CD4-positive, alpha-beta T cell treated with Interleukin-10 for 1 hour (primary cell): ENCODE data around the gene HCRT.
A peak's percentile ranks its signal among the peaks of the same experiment; 100 is the strongest.
"Not testable (repeated sequence)": the region's sequence is repeated elsewhere in the genome, so short reads cannot be mapped to it uniquely, and the experiment has no call there.

Source experiments
- DNase-seq: peaks from one replicate; pipeline ENCODE4 v3.0.0-alpha.2; 2020

Gene HCRT

DNA sequence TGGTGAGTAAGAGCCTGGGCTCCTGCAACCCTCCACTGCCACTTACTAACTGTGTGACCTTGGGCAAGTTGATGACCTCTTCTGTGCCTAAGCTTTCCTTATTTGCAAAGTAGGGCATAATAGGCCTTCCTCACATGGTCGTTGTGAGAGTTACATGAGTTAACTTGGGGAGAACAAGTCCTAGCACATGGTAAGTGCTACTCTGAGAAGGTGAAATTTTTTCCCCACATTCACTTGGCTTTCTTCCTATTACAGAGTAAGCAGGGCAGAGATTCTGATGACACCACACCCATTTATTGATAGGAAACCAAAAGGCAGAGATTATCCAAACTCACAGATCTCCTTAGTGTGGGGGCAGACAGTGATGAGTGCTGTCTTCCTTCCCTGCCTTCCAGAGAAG, 5.9 kb downstream of the HCRT start:
- no peak for DNase-seq

DNA sequence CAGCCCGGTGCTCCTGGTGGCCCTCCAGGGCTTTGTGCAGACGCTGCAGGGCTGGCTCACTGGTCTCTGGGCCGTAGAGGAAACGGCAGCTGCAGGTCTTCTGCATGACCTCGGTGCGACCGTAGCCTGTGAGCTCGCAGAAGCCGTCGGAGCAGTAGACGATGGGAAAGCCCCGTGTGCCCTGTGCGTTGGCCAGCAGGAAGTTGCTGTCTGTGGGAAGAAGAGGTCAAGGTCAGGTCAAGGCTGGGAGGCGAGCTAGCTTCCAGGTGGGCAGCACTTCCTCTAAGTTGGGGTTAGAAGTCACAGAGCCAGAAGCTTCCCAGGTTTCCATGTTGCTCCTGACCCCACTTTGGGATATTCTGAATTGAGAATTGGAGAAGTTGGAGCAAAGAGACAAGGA, 6.4 kb downstream of the HCRT start:
- peak; percentile 49 for DNase-seq

DNA sequence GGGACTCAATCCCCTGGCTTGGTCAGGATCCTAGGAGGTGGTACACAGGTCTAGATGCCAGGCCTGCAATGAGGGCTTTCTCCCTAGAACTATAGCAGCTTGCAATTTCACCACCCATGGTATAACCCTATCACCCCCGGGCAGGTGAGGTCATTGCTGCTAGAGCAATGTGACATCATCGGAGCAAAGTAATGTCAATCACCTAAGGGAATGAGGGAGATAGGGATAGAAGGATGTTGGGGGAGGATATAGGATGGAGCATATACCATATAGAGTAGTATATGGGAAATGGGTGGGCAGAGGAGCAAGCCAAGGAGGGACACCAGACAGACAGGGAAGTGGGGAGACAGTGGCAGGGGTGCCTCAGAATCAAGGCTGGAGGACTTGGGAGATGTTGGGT, 7.6 kb downstream of the HCRT start:
- DNase-seq, result no peak

DNA sequence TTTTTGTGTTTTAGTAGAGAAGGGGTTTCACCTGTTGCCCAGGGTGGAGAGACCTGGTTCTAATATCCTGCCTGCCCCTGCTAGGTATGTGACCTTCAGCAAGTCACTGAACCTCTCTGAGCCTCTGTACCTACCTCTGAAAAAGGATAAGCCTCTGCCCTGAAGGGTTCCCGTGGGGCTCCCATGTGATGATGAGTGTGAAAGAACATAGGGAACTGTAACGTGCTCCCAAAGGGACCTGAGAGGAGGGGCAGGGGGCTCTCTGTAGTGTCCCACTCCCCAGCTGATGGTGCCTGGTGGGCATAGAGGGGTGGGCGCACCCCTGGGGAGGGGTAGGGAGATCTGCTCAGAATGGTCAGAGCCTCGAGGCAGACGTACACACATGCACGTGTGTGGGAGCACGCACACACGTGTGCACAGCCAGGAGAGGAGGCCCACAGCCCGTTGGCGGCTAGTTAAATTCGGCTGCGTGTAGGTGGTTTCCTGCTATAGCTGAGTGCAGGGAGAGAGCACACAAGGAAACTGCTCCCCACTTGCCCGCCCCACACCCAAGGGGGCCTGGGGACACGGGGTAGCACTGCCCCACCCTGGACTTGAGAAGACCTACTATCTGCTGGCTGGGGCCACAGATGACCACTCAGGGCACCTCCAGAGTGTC, 11.0 kb downstream of the HCRT start:
- DNase-seq, result no peak

DNA sequence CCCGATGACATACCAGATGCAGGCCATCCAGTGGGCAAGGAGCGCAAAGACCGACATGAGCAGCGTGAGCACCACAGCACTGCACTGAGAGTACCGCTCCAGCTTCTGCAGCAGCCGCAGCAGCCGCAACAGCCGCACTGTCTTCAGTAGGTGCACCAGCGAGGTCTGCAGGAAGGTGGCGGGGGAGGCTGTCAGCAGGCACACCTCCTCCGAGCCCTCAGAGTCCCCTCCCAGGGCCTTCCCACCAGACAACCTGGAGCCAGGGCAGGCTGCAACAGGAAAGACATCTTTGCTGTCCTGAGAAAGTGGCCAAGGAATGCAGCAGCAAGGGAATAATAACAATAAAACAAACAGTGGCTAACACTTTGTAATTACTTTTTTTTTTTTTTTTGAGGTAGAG, 13.4 kb downstream of the HCRT start:
- DNase-seq, result no peak

DNA sequence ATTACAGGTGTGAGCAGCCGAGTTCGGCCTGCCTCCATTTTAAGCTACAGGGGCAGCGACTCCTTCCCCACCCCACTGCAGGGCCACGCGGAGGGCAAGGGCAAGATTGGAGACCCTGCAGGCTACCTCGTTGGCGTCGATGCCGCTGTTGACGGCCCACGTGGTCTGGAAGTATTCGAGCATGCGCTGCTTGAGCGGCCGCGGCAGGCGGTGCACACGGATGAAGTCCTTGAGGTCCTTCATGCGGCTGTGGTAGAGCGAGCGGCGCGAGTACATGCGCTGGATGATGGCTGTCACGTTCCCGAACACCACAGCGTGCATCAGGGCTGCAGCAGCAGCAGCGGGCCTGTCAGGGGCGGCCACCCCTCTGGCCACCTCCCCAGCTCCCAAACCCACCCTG, 15.9 kb downstream of the HCRT start:
- DNase-seq, result no peak

DNA sequence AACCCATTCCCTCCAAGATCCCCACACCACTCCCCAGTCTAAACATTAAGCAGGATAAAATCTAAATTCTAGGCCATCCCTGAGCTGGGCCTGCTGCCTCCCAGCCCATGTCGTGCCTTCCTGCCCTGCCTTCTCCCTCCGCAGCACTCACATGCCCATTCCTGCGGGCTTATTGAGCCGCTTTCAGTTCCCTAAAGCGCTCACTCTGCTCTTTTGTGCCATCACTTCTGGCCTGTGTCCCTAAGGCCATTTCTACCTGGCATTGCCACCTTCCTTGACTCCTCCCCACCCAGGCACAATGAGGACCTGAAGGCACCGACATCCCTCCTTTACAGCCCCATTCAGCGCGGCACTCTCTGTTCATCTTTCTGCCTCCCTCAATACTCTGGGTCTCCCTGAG, 17.4 kb downstream of the HCRT start:
- DNase-seq, result no peak

DNA sequence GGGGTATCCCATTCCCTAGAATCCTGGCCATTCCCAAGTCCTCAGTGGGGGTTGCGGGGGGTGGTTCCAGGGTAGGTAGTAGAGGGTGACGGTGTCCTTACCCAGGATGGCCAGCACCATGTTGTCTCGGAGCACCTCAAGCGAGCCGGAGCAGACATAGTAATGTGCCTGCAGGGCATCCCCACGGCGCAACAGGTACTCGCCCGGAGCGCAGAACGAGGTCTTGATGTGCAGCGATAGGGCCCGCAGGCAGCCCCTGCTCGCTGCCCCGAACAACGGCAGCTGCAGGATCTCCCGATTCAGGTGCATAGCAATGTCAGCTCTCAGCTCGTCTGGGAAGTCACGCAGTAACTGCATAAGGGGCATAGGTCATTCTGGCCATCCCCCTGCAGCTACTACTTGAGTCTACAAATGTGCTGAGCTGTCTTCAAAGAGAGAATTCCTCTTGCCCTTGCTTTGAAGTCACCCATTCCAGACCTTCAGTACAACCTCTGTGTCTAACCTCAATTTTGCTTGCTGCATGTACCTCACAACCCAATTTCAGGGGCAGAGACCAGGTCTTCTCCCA, 19.0 kb downstream of the HCRT start:
- DNase-seq, result no peak

DNA sequence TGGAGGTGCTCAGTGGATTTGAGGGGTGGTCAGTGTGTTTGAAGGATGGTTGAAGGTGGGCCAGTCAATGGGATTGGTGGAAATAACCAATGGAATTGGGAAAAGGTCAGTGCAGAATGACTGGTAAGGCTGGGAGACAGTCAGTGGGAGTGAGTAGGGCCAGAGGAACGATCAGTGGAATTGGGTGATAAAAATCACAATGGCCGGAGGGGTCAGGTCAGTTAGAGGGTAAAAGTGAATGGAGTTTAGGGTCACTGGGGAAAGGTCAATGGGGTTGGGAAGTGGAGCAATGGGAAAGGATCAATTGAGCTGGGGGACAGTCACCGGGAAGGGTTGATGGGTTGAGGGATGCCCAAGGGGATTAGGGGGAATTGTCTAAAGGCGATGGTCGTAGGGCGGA, 19.5 kb downstream of the HCRT start:
- no peak for DNase-seq

DNA sequence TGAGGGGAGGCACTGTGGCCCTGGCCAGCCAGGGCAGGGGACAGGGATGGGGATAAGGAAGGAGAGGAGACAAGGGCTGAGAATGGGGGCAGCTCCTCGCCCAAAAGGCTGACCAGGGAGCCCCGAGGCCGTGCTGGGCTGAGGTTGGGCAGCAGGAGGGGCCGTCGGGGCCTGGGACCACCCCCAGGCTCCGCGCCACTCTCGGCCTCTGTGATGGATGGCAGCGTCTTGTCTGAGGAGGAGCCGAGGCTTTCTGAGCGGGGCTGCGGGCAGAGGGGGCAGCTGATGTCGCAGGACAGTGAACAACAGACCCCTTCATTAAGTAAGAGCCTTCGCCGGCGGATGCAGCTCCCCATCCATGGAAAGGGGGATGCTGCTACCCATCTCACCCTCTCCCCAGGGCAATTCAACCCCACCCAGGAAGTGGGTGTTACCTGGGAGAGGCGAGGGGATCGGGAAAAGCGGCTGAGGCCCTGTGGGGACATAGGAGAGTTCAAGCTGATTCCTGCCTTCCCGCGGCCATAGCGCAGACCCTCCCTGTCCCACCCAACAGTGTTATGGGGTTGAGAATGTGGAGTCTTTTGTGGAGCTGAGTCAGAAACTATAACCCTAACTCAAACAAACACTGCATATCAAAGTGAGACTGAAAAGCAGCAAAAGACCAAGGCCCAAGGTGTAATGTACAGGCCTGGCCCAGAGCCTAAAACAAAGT, 21.4 kb downstream of the HCRT start:
- DNase-seq, result no peak

DNA sequence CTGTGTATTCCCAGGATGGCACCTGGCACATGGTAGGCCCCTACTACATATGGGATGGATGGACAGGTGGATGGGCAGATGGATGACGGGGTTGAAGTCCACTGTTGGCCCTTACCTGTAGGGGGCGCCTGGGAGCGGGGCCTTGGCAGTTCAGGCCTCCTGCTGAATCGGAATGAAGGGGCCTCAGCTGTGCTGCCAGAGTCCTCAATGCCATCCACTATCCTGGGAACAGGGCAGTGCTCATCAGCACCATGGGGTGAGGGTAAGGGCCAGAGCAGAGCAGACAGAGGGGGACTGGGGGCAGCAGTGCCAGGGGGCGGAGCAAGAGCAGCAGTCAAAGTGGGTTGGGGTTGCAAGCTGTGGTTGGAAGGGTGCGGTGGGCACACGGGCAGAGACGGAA, 22.1 kb downstream of the HCRT start:
- DNase-seq, result peak; percentile 33

DNA sequence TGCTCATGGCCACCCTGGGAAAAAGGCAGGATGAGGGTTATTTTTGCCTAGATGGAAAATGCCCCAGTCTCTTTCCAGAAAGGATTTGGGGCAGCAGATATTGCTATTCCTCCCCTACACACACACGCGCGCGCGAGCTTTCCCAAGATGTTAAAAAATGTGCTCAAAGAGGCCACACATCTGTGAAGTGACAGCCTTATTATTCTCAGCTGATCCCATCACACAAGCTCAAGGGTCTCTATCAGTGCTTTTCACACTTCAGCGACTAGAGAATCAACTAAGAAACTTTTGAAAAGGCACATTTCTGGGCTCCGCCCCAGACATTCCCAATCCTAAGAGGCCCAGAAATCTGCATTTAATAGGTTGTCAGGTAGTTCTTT, 24.7 kb downstream of the HCRT start:
- DNase-seq, result no peak

DNA sequence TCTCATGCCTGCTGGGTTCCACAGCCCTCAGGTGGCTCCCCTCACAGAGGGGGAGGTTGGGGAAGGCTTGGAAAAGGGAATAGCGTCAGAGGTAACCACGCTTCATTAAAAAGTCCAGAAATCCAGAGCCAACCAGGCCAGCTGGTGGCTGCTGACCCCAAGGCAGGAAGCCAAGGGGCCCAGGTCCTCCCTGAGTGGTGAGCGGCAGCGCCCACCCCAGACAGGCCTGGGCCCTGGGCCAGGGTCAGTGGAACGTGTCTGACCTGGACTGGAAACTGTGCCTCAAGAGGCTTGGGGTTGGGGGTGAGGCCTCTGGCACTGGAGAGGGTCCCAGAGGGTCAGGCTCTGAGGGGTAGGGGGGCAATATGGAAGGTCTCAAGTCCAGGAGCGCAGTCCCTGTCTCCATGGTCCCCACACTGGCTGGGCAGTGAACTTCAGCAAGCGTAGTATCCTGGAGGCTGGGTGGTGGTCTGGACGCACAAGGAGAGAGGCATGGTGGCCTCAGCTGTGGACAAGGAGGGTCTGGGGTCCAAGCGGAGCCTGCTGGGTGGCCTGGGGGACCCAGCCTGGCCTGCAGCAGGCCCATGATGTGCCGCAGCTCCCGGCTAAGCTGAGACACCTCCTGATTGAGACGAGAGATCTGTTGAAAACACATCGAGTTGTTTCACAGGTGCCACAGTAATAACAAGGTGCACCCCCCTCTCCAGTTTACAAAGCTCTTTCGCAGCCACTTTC, 25.3 kb downstream of the HCRT start:
- no peak for DNase-seq

DNA sequence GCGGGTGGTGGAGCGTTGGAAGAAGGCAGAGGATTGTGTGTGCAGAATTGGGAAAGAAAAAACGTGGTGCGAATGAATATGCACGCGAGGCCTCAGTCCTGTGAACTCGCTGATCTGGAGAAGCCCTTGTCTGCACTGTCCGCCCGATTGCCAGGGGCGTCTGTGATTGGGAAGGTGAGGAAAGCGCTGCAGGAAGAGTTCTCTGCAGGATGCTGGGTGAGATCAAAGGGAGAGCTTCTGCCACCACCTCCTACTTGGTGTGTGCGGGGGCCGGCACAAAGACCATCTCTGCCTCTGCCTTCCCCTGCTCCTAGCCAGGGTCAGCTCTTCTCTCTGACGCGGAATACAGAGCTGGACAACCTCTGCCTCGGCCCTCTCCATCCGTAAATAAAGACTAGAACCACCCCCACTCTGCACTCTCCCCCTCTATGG, 29.6 kb downstream of the HCRT start:
- no peak for DNase-seq

DNA sequence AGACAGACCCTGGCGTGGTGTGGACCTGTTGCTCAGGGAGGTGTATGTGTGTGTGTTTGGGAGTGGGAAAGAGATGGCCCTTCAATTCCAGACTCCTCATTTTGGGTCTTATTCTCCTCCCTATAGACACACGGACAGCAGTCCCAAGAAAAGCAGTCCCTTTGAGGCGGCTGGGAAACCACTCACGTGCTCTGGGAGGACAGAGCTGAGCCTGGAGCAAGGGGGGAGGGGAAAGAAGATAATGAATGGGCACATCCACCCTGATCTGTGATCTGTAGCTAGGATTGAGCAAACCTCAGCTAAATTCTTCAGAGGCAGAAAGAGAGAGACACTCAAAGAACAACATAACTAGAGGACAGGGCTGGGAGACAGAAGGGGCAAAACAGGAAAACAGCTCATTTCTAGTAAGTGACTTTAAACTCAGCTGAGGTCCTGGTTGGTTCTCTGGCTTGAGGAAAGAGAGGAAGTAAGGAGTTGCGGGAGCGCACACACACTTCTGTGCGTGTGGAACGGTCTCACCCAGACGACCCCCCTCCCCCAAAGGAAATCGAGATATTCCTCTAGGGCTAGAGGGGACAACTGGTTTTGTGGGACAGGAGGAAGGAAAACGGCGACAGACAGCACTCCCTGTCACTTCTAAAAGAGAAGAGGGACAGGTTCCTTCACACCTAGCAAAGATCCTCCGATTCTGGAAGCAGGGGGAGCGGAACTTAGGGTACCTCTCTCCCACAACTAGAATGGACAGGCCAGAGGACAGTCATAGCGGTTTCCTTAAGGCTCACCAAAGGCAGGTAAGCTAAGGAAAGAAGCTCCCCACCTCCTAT, 31.1 kb downstream of the HCRT start:
- DNase-seq, result peak; percentile 30

DNA sequence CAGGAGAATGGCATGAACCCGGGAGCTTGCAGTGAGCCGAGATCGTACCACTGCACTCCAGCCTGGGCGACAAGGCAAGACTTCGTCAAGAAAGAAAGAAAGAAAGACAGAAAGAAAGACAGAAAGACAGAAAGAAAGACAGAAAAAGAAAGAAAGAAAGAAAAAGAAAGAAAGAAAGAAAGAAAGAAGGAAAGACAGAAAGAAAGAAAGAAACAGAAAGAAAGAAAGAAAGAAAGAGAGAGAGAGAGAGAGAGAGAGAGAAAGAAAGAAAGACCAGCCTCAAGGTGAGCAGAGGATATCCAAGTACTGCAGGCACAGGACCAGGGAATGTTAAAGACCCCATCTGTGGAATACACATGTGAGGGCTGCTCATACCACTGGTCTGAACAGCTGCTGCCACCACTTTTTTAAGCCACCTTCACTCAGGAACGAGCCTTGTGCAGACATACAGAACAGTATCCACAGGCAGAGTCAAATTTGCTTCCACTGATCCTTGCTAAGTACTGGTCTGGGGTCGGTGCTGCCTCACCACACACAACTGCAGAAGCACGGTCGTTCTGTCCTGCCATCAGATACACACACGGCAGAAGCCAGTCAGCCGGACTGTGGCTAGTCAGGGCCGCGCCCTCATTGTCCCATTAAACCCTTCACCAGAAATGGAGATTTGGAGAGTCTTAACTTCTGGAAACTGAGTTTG, 38.2 kb downstream of the HCRT start:
- DNase-seq, result no peak

DNA sequence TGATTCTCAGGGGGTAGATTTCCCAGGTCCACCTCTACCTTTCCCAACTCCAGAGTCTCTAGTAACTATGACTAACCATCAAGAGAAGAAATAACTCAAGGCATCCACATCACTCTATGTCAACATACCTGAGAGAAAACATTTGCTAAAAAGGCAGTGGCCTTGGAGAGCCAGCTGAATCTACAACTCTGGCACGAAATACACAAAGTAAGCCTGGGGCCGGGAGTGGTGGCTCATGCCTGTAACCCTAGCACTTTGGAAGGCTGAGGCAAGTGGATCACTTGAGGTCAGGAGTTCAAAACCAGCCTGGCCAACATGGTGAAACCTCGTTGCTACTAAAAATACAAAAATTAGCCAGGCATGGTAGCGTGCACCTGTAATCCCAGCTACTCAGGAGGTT, 42.1 kb downstream of the HCRT start:
- DNase-seq, result not testable (repeated sequence)

DNA sequence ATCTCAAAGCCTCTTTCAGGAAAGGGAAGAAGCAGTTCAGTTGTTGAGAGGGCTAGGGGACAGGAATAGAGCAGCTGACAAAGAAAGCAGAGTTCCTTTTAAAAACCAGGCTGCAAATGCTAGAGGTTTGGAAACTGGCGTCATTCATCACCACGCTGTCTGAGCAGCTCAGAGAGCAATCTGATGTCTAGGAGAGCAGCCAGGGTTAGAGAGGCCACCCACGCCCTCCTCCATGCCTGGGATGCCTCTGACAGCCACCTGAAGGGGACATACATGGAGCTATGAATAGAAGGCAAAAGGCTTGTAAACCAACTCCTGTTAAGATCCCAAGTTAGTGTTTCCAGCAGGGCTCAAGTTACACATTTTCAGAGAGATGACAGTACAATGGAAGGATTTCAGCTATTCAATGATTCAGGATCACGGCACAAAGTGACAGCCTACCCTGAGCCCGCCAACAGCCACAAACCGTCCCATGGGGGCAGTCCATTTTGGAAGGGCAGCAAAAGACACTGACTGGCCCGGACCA, 42.8 kb downstream of the HCRT start:
- DNase-seq, result no peak

DNA sequence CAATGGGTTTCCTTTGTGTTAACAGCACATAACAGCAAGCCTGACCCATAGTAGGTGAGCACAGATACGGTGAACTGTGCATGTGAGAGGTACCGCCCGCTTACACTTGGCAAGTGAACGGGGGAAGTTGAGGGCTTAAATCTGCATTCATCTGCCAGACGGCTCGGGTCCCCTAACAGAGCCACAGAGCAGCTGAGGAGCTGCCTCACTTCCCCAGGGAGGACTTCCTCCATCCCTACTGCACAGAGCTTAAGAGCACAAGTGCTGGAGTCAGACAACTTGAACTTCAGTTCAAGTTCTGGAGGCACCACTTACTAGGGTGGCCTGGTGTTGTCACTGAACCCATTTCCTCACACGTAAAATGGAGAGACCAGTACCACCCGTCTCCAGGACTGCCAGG, 43.9 kb downstream of the HCRT start:
- no peak for DNase-seq

DNA sequence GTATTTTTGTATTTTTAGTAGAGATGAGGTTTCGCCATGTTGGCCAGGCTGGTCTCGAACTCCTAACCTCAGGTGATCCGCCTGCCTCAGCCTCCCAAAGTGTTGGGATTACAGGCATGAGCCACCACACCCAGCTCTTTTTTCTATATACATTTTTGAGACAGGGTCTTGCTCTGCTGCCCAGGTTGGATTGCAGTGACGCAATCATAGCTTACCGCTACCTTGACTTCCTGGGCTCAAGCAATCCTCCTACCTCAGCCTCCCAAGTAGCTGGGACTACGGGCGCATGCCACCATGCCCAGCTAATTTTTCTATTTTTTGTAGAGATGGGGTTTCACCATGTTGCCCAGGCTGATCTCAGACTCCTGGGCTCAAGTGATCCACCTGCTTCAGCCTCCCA, 44.6 kb downstream of the HCRT start:
- not testable (repeated sequence) for DNase-seq

DNA sequence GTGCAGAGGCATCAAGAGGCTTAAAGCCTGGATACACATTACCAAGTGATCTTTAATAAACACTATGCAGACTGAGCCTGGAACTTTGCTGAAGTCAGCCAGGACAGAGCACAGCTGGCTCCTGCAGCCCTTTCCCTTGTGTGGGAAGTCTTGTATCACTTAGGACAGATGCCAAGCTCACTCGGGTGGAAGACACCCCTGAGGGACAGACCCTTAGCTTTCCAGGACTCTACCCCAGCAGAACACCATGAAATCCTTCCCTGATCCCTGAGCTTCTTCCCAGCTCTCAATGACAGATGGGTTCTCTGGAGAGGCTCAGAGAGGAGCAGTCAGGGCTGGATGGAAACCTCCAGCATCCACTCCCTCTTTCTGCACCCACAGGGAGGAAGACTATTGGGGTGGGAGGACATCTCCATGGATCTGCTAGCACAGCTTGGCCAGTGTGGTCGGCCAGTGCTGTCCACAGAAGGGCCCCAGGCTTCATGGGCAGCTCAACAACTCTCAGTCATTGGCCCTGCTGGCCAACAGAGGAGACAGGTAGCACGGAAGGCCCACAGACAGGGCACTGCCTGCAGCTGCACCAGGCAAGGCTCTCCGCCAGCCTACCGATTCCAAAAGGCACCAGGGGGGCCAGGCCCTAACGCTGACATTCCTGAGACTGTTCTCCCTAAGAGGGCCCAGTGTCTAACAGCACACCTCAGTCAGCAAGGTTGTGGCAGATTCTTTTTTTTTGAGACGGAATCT, 46.3 kb downstream of the HCRT start:
- no peak for DNase-seq
